ENCODE measurements around the gene HHLA2. TPM values are rescaled to one million over a fixed set of nuclear protein-coding genes. Genes with fewer than 3 reads are reported as not detected.

HHLA2 gene
- total and polyA plus RNA-seq, 8 donors: 0.47 to 3.0 (median 2.4) TPM

GRCh38 chr3:108389372-108389771 is 93.0 kb downstream of the HHLA2 start:
- Histone ChIP-seq H3K27ac (no peak overlapping the region), H3K9me3 (no peaks in the 10 kb centered on the region), H3K27me3 (no peaks in the 10 kb centered on the region), H3K36me3 (no peaks in the 10 kb centered on the region), H3K4me1 (peaks cover 0 to 5% of the 10 kb centered on the region in 2 donors), H3K4me3 (no peak overlapping the region)
- intact Hi-C loops (cut with DNase I): no loop called here
- ATAC-seq (no peak), DNase-seq (no peak)
- TF ChIP-seq, protein P1, sequence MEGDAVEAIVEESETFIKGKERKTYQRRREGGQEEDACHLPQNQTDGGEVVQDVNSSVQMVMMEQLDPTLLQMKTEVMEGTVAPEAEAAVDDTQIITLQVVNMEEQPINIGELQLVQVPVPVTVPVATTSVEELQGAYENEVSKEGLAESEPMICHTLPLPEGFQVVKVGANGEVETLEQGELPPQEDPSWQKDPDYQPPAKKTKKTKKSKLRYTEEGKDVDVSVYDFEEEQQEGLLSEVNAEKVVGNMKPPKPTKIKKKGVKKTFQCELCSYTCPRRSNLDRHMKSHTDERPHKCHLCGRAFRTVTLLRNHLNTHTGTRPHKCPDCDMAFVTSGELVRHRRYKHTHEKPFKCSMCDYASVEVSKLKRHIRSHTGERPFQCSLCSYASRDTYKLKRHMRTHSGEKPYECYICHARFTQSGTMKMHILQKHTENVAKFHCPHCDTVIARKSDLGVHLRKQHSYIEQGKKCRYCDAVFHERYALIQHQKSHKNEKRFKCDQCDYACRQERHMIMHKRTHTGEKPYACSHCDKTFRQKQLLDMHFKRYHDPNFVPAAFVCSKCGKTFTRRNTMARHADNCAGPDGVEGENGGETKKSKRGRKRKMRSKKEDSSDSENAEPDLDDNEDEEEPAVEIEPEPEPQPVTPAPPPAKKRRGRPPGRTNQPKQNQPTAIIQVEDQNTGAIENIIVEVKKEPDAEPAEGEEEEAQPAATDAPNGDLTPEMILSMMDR (IDR thresholded peaks at IDR 0.05): no peak

- Histone ChIP-seq H3K36me3 (no peaks in the 10 kb centered on the region), H3K4me3 (no peak overlapping the region), H3K9me3 (no peaks in the 10 kb centered on the region), H3K27me3 (no peaks in the 10 kb centered on the region), H3K4me1 (peaks cover 0 to 5% of the 10 kb centered on the region in 2 donors), H3K27ac (no peak overlapping the region)
- TF ChIP-seq, protein P1 (IDR thresholded peaks at IDR 0.05): no peak
- intact Hi-C loops (cut with DNase I): no loop called here
- ATAC-seq: peak; percentile 42
- DNase-seq: no peak
Measured at GRCh38 chr3:108391917-108392593, 95.7 kb downstream of the HHLA2 start.

DNA sequence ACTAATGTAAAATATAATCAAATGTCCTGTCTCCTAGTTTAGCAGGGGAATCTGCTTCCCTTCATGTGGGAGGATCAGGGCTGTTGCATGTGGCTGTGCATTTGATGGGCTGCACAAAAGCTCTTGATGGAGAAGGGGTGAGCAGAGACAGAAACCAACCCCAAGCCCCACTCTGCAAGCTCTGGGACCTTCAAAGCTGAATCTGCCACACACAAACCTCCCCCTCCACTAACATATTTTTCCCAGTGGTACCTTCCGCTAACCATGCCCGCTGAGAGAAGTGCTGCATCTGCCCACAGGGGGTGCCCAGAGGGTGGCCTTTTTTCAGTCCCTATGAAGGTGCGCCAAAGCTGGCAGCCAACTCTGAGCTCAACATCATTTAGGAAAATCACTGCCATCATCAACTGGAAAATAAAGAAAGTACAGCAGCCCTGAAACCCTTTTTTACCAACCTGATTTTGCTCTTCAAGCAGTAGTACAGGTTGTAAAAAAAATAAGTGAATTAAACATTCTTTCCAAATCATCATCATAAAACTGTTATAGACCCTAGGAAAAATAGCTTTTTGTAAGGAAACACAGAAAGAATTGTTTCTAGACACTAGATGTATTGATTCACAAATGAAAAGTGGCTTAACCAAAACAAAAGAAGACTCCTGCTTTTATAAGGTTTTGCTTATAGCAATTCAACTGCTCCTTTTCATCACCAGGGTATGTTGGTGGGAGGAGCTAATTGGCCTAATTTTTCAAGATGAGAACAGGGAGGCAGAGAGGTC is 97.0 kb downstream of the HHLA2 start:
- intact Hi-C loops (cut with DNase I): no loop called here
- H3K4me3 ChIP-seq: no peak overlapping the region
- TF ChIP-seq, protein P1 (IDR thresholded peaks at IDR 0.05): no peak
- H3K36me3 ChIP-seq: no peaks in the 10 kb centered on the region
- H3K9me3 ChIP-seq: no peaks in the 10 kb centered on the region
- peaks cover 0 to 3% of the 10 kb centered on the region in 2 donors for H3K4me1 ChIP-seq
- ATAC-seq (no peak), DNase-seq (no peak)
- no peaks in the 10 kb centered on the region for H3K27me3 ChIP-seq
- H3K27ac ChIP-seq: no peak overlapping the region

GRCh38 chr3:108394016-108394415 is 97.7 kb downstream of the HHLA2 start:
- H3K36me3 ChIP-seq: no peaks in the 10 kb centered on the region
- no peaks in the 10 kb centered on the region for H3K27me3 ChIP-seq
- DNase-seq (no peak), ATAC-seq (no peak)
- no peaks in the 10 kb centered on the region for H3K4me1 ChIP-seq
- no peak overlapping the region for H3K27ac ChIP-seq
- no peaks in the 10 kb centered on the region for H3K9me3 ChIP-seq
- TF ChIP-seq, protein P1 (IDR thresholded peaks at IDR 0.05): no peak
- intact Hi-C loops (cut with DNase I): no loop called here
- H3K4me3 ChIP-seq: no peak overlapping the region

DNA sequence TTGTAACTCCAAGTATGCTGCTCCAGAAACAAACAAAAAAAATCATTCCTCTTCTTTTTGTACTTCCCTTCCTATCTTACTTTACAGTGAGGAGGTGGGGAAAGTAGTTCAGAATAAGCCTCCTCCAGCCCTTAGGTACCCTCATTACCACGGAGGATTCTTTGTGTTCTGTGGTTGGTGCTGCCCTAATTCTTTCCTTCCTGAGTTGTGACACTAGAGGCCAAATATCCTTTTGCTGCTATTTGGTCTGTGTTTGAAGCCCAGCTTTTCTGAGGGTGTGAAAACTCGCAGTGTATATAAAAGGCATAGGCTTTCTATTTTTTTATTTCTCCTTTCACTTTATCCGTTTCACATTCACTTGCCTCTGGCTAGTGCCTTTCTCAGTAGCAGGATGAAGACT is 98.2 kb downstream of the HHLA2 start:
- Histone ChIP-seq H3K4me1 (no peaks in the 10 kb centered on the region), H3K27me3 (no peaks in the 10 kb centered on the region), H3K36me3 (no peaks in the 10 kb centered on the region), H3K9me3 (no peaks in the 10 kb centered on the region), H3K27ac (no peak overlapping the region), H3K4me3 (no peak overlapping the region)
- intact Hi-C loops (cut with DNase I): no loop called here
- TF ChIP-seq, protein P1 (IDR thresholded peaks at IDR 0.05): no peak
- no peak for DNase-seq
- ATAC-seq: no peak
